GM23338 (cell line): ENCODE data around the gene FRK. TPM values are rescaled to one million over a fixed set of nuclear protein-coding genes. Genes with fewer than 3 reads are reported as not detected.

Experiments used
- ATAC-seq: fragments of 200-7000 bp; cut with Tn5 transposase; 3 replicates; pipeline ENCODE4 v1.9.1; 2020
- DNase-seq: peaks from one replicate; pipeline ENCODE4 v3.0.0-alpha.2; 2015; ENCODE audit warnings: low spot score
- H2AFZ ChIP-seq: fragments of 200-600 bp; sonication (generic); 2 replicates; pipeline ENCODE4 v1.8.0; 2016; ENCODE audit warnings: antibody characterized with exemption, mild to moderate bottlenecking, moderate library complexity
- H3F3A ChIP-seq: fragments of 200-600 bp; sonication (generic); replicated peaks from 2 replicates; pipeline ENCODE4 v1.8.0; 2017; ENCODE audit warnings: antibody characterized with exemption, mixed run types, low read depth
- H3K27ac ChIP-seq: fragments of 200-600 bp; sonication (generic); 2 replicates; pipeline ENCODE4 v1.6.1; 2016; ENCODE audit warnings: low read depth
- H3K27me3 ChIP-seq: fragments of 200-600 bp; sonication (generic); 2 replicates; pipeline ENCODE4 v1.8.0; 2016; ENCODE audit warnings: mild to moderate bottlenecking, mixed run types, moderate library complexity; ENCODE audit not compliant: insufficient read depth
- H3K36me3 ChIP-seq: fragments of 200-600 bp; sonication (generic); 2 replicates; pipeline ENCODE4 v1.8.0; 2016; ENCODE audit warnings: mild to moderate bottlenecking; ENCODE audit not compliant: insufficient read depth
- H3K4me1 ChIP-seq: fragments of 200-600 bp; sonication (generic); 2 replicates; pipeline ENCODE4 v1.8.0; 2016; ENCODE audit warnings: mild to moderate bottlenecking, moderate library complexity; ENCODE audit not compliant: insufficient read depth
- H3K4me2 ChIP-seq: fragments of 200-600 bp; sonication (generic); 2 replicates; pipeline ENCODE4 v1.7.1; 2017; ENCODE audit warnings: mixed run types
- H3K4me3 ChIP-seq: fragments of 200-600 bp; sonication (generic); 2 replicates; pipeline ENCODE4 v1.6.1; 2016; ENCODE audit warnings: mixed run types
- H3K79me2 ChIP-seq: fragments of 200-600 bp; sonication (generic); replicated peaks from 2 replicates; pipeline ENCODE4 v1.8.0; 2017; ENCODE audit warnings: mild to moderate bottlenecking; ENCODE audit not compliant: insufficient read depth
- H3K9me2 ChIP-seq: fragments of 200-600 bp; sonication (generic); 2 replicates; pipeline ENCODE4 v1.8.0; 2017; ENCODE audit not compliant: insufficient read depth
- H4K20me1 ChIP-seq: fragments of 200-600 bp; sonication (generic); replicated peaks from 2 replicates; pipeline ENCODE4 v1.8.0; 2017; ENCODE audit warnings: mild to moderate bottlenecking; ENCODE audit not compliant: insufficient read depth
- H3K27ac Mint-ChIP-seq: 2 replicates; pipeline ENCODE4 v1.8.0; 2020; ENCODE audit warnings: inconsistent platforms, mild to moderate bottlenecking, moderate library complexity, mixed read lengths
- H3K27me3 Mint-ChIP-seq: 3 replicates; pipeline ENCODE4 v1.8.0; 2022; ENCODE audit warnings: low read depth, mild to moderate bottlenecking, moderate library complexity, mixed read lengths, inconsistent platforms; ENCODE audit not compliant: insufficient read depth, poor library complexity
- H3K36me3 Mint-ChIP-seq: 3 replicates; pipeline ENCODE4 v1.8.0; 2021; ENCODE audit warnings: low read depth, mild to moderate bottlenecking, inconsistent platforms, moderate library complexity, mixed read lengths
- H3K4me1 Mint-ChIP-seq: 3 replicates; pipeline ENCODE4 v1.8.0; 2020; ENCODE audit warnings: mild to moderate bottlenecking, inconsistent platforms, mixed read lengths
- H3K4me3 Mint-ChIP-seq: 3 replicates; pipeline ENCODE4 v1.8.0; 2021; ENCODE audit warnings: moderate library complexity, mild to moderate bottlenecking, inconsistent platforms, mixed read lengths
- H3K9me3 Mint-ChIP-seq: 3 replicates; pipeline ENCODE4 v1.8.0; 2020; ENCODE audit warnings: moderate library complexity, mild to moderate bottlenecking, inconsistent platforms, mixed read lengths
- EZH2phosphoT487 ChIP-seq: fragments of 200-600 bp; sonication (generic); IDR thresholded peaks from one replicate; pipeline ENCODE4 v1.8.1; 2018; ENCODE audit warnings: antibody characterized with exemption; ENCODE audit not compliant: unreplicated experiment
- JUNB ChIP-seq: IDR thresholded peaks from one replicate; pipeline ENCODE4 v1.6.1; 2016; ENCODE audit warnings: antibody characterized with exemption; ENCODE audit not compliant: unreplicated experiment
- POLR2AphosphoS5 ChIP-seq: IDR thresholded peaks from 2 replicates; pipeline ENCODE4 v1.6.1; 2016; ENCODE audit warnings: antibody characterized with exemption, low read depth
- ZNF114 ChIP-seq: fragments of 250-450 bp; sonication (Bioruptor Pico); IDR thresholded peaks from 2 replicates; pipeline ENCODE4 v1.5.0; 2020; ENCODE audit warnings: mild to moderate bottlenecking, moderate library complexity
- polyA plus RNA-seq: library from polyadenylated mRNA; unstranded; fragments of >200 nt; fragmentation: Nextera tagmentation; extraction: Ambion mirVana; gene quantifications from 2 replicates; pipeline ENCODE4 v1.2.1, GENCODE V29; 2016
- total RNA-seq: library from RNA; depleted of rRNA; stranded (reverse); fragments of >200 nt; shearing (Covaris generic); gene quantifications from 2 replicates; pipeline ENCODE4 v1.2.3, GENCODE V29; 2014
- TF ChIP-seq, protein P1 (sequence below), 2 experiments: fragments of 200-600 bp in 1 of 2; sonication (generic) in 1 of 2; conservative IDR thresholded peaks; 2 replicates each; pipeline versions ENCODE4 v1.5.1 to v1.6.1; 2016 to 2017; ENCODE audit warnings: antibody characterized with exemption in 2 of 2, low read depth in 2 of 2, mild to moderate bottlenecking in 2 of 2, moderate library complexity in 1 of 2
- TF ChIP-seq, protein P2 (sequence below): IDR thresholded peaks from 2 replicates; pipeline ENCODE4 v1.6.1; 2016; ENCODE audit warnings: antibody characterized with exemption

Gene FRK
- total and polyA plus RNA-seq, 2 experiments from 2014 or later = 0.06 to 0.24 TPM

DNA sequence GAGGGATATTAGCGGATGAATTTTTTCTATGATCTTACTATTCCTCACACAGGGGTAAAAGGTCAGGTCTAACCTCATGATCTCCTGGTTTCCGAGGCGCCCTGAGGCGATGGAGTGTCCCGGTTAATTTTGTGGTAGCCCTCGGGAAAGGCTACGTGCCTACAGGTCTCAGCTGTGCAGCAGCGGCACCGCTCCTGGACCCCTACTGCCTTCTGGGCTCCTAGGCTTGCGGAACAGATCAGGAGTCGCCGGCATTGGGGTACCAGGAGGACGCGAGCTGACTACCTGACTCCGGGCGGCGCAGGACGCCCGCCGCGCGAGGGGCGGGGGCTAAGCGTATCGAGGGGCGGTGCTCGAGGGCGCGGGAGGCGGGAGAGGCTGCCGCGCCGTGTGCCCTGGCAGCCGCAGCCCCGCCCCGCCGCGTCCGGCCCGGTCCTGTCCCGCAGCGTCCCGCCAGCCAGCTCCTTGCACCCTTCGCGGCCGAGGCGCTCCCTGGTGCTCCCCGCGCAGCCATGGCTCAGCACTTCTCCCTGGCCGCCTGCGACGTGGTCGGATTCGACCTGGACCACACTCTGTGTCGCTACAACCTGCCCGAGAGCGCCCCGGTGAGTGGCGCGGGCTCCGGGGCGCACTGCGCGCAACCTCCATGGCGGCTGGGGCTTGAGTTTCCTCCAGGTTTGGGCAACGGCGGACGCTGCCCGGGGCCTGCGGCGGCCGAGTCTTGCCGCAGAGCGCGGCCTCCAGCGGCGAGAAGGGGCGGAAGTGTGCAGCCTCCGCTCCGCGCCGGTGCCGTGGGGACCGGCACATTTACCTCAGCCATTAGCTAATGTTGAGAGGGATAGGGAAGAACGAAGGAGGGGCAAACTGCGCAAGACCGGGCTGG lies 40.0 kb upstream of the FRK start, which contains the start of gene NT5DC1:
Gene NT5DC1 (plus strand): TSS at position 435 of the 883 bp plus-strand sequence. CDS start 78 bp downstream, at position 513.
- Histone ChIP-seq H3K4me2 (peak within 1 kb of the TSS; percentile 91), H3K9me2 (no peaks in the 10 kb centered on the region), H3K4me1 (peaks cover 20% of the 10 kb centered on the region), H2AFZ (peak within 1 kb of the TSS; percentile 92), H3K4me3 (peak within 1 kb of the TSS; percentile 89), H3F3A (no peaks in the 10 kb centered on the region; the same call in 1 of the 2 replicates), H3K36me3 (no peaks in the 10 kb centered on the region), H3K27ac (peak within 1 kb of the TSS; percentile 99), H4K20me1 (no peaks in the 10 kb centered on the region), H3K27me3 (peaks cover 6% of the 10 kb centered on the region; the same call in 1 of the 2 replicates), H3K79me2 (peaks cover 32% of the 10 kb centered on the region)
- DNase-seq (peak; percentile 95), ATAC-seq (peak; percentile 92)
- H3K27me3 Mint-ChIP-seq = peaks cover 7% of the 10 kb centered on the region
- peaks cover 12% of the 10 kb centered on the region for H3K9me3 Mint-ChIP-seq
- peak within 1 kb of the TSS; percentile 93 for H3K4me3 Mint-ChIP-seq
- peak within 1 kb of the TSS; percentile 95 for H3K27ac Mint-ChIP-seq
- no peak for TF ChIP-seq JUNB
- TF ChIP-seq ZNF114 (CRISPR knock-in tag) = no peak
- TF ChIP-seq POLR2AphosphoS5 = peak; percentile 94
- TF ChIP-seq, protein P1, sequence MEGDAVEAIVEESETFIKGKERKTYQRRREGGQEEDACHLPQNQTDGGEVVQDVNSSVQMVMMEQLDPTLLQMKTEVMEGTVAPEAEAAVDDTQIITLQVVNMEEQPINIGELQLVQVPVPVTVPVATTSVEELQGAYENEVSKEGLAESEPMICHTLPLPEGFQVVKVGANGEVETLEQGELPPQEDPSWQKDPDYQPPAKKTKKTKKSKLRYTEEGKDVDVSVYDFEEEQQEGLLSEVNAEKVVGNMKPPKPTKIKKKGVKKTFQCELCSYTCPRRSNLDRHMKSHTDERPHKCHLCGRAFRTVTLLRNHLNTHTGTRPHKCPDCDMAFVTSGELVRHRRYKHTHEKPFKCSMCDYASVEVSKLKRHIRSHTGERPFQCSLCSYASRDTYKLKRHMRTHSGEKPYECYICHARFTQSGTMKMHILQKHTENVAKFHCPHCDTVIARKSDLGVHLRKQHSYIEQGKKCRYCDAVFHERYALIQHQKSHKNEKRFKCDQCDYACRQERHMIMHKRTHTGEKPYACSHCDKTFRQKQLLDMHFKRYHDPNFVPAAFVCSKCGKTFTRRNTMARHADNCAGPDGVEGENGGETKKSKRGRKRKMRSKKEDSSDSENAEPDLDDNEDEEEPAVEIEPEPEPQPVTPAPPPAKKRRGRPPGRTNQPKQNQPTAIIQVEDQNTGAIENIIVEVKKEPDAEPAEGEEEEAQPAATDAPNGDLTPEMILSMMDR (conservative IDR thresholded peaks at IDR 0.05; ENCODE audit: low read depth in 2 of 2) = peak in 1 of 2 experiments; percentile 25; a peak in 1 of 4 replicates
- TF ChIP-seq, protein P2, sequence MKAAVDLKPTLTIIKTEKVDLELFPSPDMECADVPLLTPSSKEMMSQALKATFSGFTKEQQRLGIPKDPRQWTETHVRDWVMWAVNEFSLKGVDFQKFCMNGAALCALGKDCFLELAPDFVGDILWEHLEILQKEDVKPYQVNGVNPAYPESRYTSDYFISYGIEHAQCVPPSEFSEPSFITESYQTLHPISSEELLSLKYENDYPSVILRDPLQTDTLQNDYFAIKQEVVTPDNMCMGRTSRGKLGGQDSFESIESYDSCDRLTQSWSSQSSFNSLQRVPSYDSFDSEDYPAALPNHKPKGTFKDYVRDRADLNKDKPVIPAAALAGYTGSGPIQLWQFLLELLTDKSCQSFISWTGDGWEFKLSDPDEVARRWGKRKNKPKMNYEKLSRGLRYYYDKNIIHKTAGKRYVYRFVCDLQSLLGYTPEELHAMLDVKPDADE = no peak
- peaks cover 43% of the 10 kb centered on the region for H3K4me1 Mint-ChIP-seq
- peaks cover 19% of the 10 kb centered on the region for H3K36me3 Mint-ChIP-seq

DNA sequence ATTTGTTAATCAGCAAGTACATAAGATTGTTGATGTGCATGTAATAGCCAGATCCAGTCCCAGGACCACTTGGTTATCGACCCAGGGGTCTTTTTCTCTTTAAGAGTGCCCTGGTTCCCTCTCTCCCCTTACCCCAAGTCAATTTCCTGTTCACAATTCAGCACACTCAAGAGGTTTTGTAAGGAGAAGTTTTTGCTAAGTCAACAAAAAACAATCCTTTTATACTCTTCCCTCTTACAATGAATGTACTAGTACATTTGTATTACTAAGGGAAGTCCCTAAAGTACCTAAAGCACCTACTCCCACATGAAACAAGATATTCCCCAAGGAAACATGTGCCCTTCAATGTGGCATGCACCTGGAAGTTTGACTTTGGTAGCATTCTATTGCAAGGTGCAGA lies 38.3 kb upstream of the FRK start:
- H4K20me1 ChIP-seq = no peaks in the 10 kb centered on the region
- no peaks in the 10 kb centered on the region; the same call in 1 of the 2 replicates for H3F3A ChIP-seq
- ATAC-seq = no peak
- no peak for TF ChIP-seq EZH2phosphoT487
- H3K27me3 ChIP-seq = peaks cover 6% of the 10 kb centered on the region; the same call in 1 of the 2 replicates
- peaks cover 17% of the 10 kb centered on the region for H3K79me2 ChIP-seq
- Mint-ChIP-seq H3K36me3 (peaks cover 26% of the 10 kb centered on the region), H3K4me1 (peaks cover 27% of the 10 kb centered on the region), H3K9me3 (peaks cover 25% of the 10 kb centered on the region), H3K27ac (no peak overlapping the region), H3K27me3 (peaks cover 7% of the 10 kb centered on the region), H3K4me3 (no peak overlapping the region)
- no peak overlapping the region for H2AFZ ChIP-seq
- no peak for DNase-seq
- H3K4me3 ChIP-seq = no peak overlapping the region
- peaks cover 5% of the 10 kb centered on the region; the same call in 1 of the 2 replicates for H3K4me1 ChIP-seq
- no peak overlapping the region for H3K27ac ChIP-seq
- H3K36me3 ChIP-seq = no peaks in the 10 kb centered on the region
- no peak overlapping the region for H3K4me2 ChIP-seq
- H3K9me2 ChIP-seq = no peaks in the 10 kb centered on the region
